MM.1S (cell line): Measurements from ENCODE around the gene MGARP.
A peak's percentile ranks its signal among the peaks of the same experiment; 100 is the strongest.

Experiments used
- DNase-seq: peaks from one replicate; pipeline ENCODE4 v3.0.0-alpha.2; 2015
- H2AFZ ChIP-seq: fragments of 300-600 bp; sonication (generic); 2 replicates; pipeline ENCODE4 v1.6.0; 2016; ENCODE audit warnings: antibody characterized with exemption, low read length
- H3F3A ChIP-seq: fragments of 300-600 bp; sonication (generic); 2 replicates; pipeline ENCODE4 v1.6.1; 2016; ENCODE audit warnings: mild to moderate bottlenecking, antibody characterized with exemption, low read length, moderate library complexity, mixed read lengths; ENCODE audit not compliant: insufficient read depth
- H3K27ac ChIP-seq: fragments of 300-600 bp; sonication (generic); 2 replicates; pipeline ENCODE4 v1.5.1; 2016; ENCODE audit warnings: mild to moderate bottlenecking, low read length
- H3K27me3 ChIP-seq: fragments of 300-600 bp; sonication (generic); replicated peaks from 2 replicates; pipeline ENCODE4 v1.6.0; 2016; ENCODE audit warnings: low read length; ENCODE audit not compliant: insufficient read depth
- H3K36me3 ChIP-seq: fragments of 300-600 bp; sonication (generic); replicated peaks from 2 replicates; pipeline ENCODE4 v1.6.1; 2016; ENCODE audit warnings: mild to moderate bottlenecking, low read length, mixed read lengths; ENCODE audit not compliant: insufficient read depth
- H3K4me1 ChIP-seq: fragments of 300-600 bp; sonication (generic); 2 replicates; pipeline ENCODE4 v1.6.1; 2016; ENCODE audit warnings: low read length, mixed read lengths
- H3K4me2 ChIP-seq: fragments of 300-600 bp; sonication (generic); 2 replicates; pipeline ENCODE4 v1.6.0; 2016; ENCODE audit warnings: low read depth, low read length
- H3K4me3 ChIP-seq: fragments of 300-600 bp; sonication (generic); 2 replicates; pipeline ENCODE4 v1.5.1; 2016; ENCODE audit warnings: low read length, mixed read lengths
- H3K79me2 ChIP-seq: fragments of 300-600 bp; sonication (generic); 2 replicates; pipeline ENCODE4 v1.6.1; 2016; ENCODE audit warnings: mixed run types, low read length, mixed read lengths
- H3K9ac ChIP-seq: fragments of 300-600 bp; sonication (generic); 2 replicates; pipeline ENCODE4 v1.6.1; 2016; ENCODE audit warnings: low read length, mixed read lengths
- H3K9me2 ChIP-seq: fragments of 300-600 bp; sonication (generic); replicated peaks from 2 replicates; pipeline ENCODE4 v1.6.1; 2016; ENCODE audit warnings: mild to moderate bottlenecking, low read length, mixed read lengths; ENCODE audit not compliant: insufficient read depth
- H3K9me3 ChIP-seq: fragments of 300-600 bp; sonication (generic); replicated peaks from 2 replicates; pipeline ENCODE4 v1.6.1; 2016; ENCODE audit warnings: mild to moderate bottlenecking, low read length, mixed read lengths; ENCODE audit not compliant: insufficient read depth
- H4K20me1 ChIP-seq: fragments of 300-600 bp; sonication (generic); 2 replicates; pipeline ENCODE4 v1.6.1; 2016; ENCODE audit warnings: mild to moderate bottlenecking, low read length, moderate library complexity, mixed read lengths; ENCODE audit not compliant: insufficient read depth
- CTCF ChIP-seq: fragments of 300-600 bp; sonication (generic); IDR thresholded peaks from 2 replicates; pipeline ENCODE4 v1.5.1; 2016; ENCODE audit warnings: antibody characterized with exemption, low read length, mixed read lengths
- EZH2 ChIP-seq: fragments of 300-600 bp; sonication (generic); optimal IDR thresholded peaks from 2 replicates; pipeline ENCODE3; 2017; ENCODE audit warnings: low read depth, mild to moderate bottlenecking, antibody characterized with exemption, low read length, mixed read lengths
- EZH2phosphoT487 ChIP-seq: fragments of 300-600 bp; sonication (generic); IDR thresholded peaks from 2 replicates; pipeline ENCODE4 v1.6.1; 2018; ENCODE audit warnings: antibody characterized with exemption, low read length

The MGARP gene

GRCh38 chr4:139234253-139234652 lies 45.8 kb downstream of the MGARP start:
- peaks cover 17% of the 10 kb centered on the region for H3K4me1 ChIP-seq
- no peaks in the 10 kb centered on the region for H3K36me3 ChIP-seq
- TF ChIP-seq EZH2phosphoT487 (no peak), EZH2 (no peak)
- H2AFZ ChIP-seq: no peak overlapping the region
- H3K9me2 ChIP-seq: no peaks in the 10 kb centered on the region
- no peaks in the 10 kb centered on the region for H4K20me1 ChIP-seq
- H3K9me3 ChIP-seq: no peaks in the 10 kb centered on the region
- no peak overlapping the region for H3K9ac ChIP-seq
- no peak overlapping the region for H3K4me2 ChIP-seq
- no peaks in the 10 kb centered on the region for H3K27me3 ChIP-seq
- H3K4me3 ChIP-seq: no peak overlapping the region
- peaks cover 25% of the 10 kb centered on the region for H3F3A ChIP-seq
- no peak for DNase-seq
- H3K79me2 ChIP-seq: no peaks in the 10 kb centered on the region
- no peak overlapping the region for H3K27ac ChIP-seq

DNA sequence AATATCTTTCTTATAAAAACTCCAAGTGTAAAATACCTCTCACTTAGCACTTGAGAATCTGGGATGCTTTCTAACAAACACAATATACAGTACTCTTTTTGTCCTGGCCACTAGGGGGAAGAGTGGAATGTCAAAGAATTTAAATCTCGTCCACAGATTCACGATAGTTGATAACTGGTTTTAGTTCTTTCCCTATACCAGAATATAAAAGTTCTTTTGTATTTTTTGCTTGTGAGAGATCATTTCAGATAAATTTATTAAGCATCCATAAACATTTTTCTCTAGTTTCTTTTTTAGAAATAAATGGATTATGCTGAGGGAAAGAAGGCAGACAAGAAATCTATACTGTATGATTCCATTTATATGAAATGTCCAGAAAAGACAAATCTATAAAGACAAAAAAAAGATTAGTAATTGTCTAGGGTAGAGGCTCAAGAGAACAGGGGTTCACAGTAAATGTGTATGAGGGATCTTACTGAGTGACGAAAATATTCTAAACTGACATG lies 50.4 kb downstream of the MGARP start:
- no peak overlapping the region for H2AFZ ChIP-seq
- peaks cover 32% of the 10 kb centered on the region for H3K4me1 ChIP-seq
- no peaks in the 10 kb centered on the region for H3K36me3 ChIP-seq
- H3K79me2 ChIP-seq: no peaks in the 10 kb centered on the region
- H3K27ac ChIP-seq: no peak overlapping the region
- no peaks in the 10 kb centered on the region for H3K9me3 ChIP-seq
- H3F3A ChIP-seq: peaks cover 33% of the 10 kb centered on the region
- H3K9me2 ChIP-seq: no peaks in the 10 kb centered on the region
- H3K27me3 ChIP-seq: no peaks in the 10 kb centered on the region
- H3K4me2 ChIP-seq: no peak overlapping the region
- TF ChIP-seq EZH2: no peak
- TF ChIP-seq CTCF: peak; percentile 68
- TF ChIP-seq EZH2phosphoT487: no peak
- no peak overlapping the region for H3K4me3 ChIP-seq
- peak; percentile 67 for DNase-seq
- no peaks in the 10 kb centered on the region for H4K20me1 ChIP-seq
- H3K9ac ChIP-seq: no peak overlapping the region

DNA sequence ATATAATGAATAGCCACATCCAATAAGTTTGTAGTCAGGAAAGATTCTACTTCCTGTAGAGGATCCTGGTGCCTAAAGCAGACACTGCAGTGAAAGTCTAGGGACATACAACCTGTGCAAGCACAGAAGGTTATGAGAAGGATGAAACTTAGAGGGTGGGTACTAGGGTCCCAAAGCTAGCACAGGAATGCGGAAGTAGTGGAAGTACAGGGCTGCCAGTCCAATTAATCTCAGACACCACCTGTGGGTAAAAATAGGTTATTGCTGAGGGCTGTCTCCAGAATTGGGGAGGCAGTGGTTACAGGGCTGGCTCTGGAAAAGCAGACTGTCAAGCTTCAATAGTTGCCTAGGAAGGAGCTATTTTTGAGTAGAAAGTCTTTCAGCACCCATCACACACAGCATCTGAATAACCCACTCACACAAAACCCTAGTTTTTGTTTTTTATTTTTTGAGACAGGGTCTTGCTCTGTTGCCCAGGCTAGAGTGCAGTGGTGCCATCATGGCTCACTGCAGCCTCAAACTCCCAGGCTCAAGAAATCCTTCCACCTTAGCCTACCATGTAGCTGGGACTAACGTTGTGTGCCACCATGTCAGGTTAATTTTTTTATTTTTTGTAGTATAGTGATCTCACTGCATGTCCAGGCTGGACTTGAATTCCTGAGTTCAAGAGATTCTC lies 52.2 kb downstream of the MGARP start:
- Histone ChIP-seq H3K4me1 (peaks cover 21% of the 10 kb centered on the region), H3K27me3 (no peaks in the 10 kb centered on the region), H3K4me2 (peak overlapping the region; percentile 40; the same call in 1 of the 2 replicates), H4K20me1 (no peaks in the 10 kb centered on the region), H3K27ac (peak overlapping the region; percentile 24; the same call in 1 of the 2 replicates), H3K9me3 (no peaks in the 10 kb centered on the region), H3F3A (peaks cover 24% of the 10 kb centered on the region), H3K9me2 (no peaks in the 10 kb centered on the region), H3K36me3 (no peaks in the 10 kb centered on the region), H3K4me3 (no peak overlapping the region), H3K9ac (no peak overlapping the region; the same call in 1 of the 2 replicates), H2AFZ (peak overlapping the region; percentile 63; the same call in 1 of the 2 replicates), H3K79me2 (no peaks in the 10 kb centered on the region)
- TF ChIP-seq CTCF (peak; percentile 54), EZH2phosphoT487 (no peak), EZH2 (no peak)
- DNase-seq: peak; percentile 66
